ENCODE results near the gene ZNF532. TPM values are rescaled to one million over a fixed set of nuclear protein-coding genes. Genes with fewer than 3 reads are reported as not detected.
A peak's percentile ranks its signal among the peaks of the same experiment; 100 is the strongest.

ZNF532 gene, protein sequence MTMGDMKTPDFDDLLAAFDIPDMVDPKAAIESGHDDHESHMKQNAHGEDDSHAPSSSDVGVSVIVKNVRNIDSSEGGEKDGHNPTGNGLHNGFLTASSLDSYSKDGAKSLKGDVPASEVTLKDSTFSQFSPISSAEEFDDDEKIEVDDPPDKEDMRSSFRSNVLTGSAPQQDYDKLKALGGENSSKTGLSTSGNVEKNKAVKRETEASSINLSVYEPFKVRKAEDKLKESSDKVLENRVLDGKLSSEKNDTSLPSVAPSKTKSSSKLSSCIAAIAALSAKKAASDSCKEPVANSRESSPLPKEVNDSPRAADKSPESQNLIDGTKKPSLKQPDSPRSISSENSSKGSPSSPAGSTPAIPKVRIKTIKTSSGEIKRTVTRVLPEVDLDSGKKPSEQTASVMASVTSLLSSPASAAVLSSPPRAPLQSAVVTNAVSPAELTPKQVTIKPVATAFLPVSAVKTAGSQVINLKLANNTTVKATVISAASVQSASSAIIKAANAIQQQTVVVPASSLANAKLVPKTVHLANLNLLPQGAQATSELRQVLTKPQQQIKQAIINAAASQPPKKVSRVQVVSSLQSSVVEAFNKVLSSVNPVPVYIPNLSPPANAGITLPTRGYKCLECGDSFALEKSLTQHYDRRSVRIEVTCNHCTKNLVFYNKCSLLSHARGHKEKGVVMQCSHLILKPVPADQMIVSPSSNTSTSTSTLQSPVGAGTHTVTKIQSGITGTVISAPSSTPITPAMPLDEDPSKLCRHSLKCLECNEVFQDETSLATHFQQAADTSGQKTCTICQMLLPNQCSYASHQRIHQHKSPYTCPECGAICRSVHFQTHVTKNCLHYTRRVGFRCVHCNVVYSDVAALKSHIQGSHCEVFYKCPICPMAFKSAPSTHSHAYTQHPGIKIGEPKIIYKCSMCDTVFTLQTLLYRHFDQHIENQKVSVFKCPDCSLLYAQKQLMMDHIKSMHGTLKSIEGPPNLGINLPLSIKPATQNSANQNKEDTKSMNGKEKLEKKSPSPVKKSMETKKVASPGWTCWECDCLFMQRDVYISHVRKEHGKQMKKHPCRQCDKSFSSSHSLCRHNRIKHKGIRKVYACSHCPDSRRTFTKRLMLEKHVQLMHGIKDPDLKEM (N-terminal part only)
- total RNA-seq: 100 to 1,000 TPM; 133 to 211 TPM

DNA sequence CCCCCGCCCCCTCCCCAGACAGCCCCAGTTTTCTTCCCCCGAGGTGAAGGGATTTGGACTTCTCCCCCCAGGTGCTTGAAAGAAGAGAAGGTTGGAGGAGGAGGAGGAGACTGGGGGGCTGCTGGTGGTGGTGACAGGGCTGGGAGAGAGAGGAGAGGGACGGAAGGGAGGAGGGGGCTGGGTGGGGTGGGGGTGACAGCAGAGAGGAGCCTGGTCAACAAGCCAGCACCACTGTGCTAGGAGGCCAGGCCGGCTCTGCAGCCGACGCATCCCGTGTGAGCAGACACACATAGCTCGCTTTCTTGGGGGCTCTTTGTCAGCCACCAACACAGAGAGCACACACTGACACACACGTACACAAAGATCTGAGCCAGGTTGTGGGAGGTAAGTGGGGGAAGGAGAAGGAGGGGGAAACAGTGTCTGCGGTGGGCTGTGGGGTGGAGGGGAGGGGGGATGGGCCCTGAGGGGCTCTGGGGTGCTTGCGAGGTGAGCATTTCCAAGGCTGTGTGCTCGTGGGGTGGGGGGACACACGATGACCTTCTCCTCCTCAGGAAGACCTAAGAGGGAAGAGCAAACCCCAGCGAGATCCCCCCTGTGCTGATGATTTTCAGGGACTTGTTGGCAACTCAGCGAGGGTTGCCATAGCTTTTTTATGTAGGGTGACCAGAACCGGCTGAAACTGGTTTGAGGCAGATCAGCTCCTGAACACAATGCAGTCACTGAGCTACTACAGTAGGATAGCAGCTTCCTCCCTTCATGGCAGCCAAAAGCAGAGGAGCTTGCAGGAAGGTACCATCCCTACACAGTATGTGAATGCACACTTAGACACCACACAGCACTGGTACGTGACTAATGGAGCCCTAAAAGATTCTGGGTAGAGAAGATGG, at the start of gene ZNF532:
Gene ZNF532, plus strand, starts transcription at position 732 of the 887 bp plus-strand sequence. CDS start 53,411 bp downstream, outside the sequence.
- DNase-seq (ENCODE audit: low spot score): no peak
- no peaks in the 10 kb centered on the region for H3K27me3 ChIP-seq (replicated peaks; ENCODE audit: insufficient read depth)
- H3K9me3 ChIP-seq: no peaks in the 10 kb centered on the region
- H3K4me3 ChIP-seq: peak within 1 kb of the TSS; percentile 67
- peak within 1 kb of the TSS; percentile 96 to 99 for H3K27ac ChIP-seq
- peaks cover 5% of the 10 kb centered on the region for H3K36me3 ChIP-seq
- TF ChIP-seq, protein P1, sequence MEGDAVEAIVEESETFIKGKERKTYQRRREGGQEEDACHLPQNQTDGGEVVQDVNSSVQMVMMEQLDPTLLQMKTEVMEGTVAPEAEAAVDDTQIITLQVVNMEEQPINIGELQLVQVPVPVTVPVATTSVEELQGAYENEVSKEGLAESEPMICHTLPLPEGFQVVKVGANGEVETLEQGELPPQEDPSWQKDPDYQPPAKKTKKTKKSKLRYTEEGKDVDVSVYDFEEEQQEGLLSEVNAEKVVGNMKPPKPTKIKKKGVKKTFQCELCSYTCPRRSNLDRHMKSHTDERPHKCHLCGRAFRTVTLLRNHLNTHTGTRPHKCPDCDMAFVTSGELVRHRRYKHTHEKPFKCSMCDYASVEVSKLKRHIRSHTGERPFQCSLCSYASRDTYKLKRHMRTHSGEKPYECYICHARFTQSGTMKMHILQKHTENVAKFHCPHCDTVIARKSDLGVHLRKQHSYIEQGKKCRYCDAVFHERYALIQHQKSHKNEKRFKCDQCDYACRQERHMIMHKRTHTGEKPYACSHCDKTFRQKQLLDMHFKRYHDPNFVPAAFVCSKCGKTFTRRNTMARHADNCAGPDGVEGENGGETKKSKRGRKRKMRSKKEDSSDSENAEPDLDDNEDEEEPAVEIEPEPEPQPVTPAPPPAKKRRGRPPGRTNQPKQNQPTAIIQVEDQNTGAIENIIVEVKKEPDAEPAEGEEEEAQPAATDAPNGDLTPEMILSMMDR (IDR thresholded peaks at IDR 0.05): no peak
- H3K4me1 ChIP-seq (ENCODE audit: control insufficient read depth in 1 of 2, low read depth in 2 of 2): peaks cover 63 to 88% of the 10 kb centered on the region in 2 donors
- no peak for ATAC-seq (ENCODE audit: insufficient number of reproducible peaks, low FRiP score, low read depth)

GRCh38 chr18:58819051-58819450, 45.6 kb upstream of the ZNF532 start:
- ATAC-seq (ENCODE audit: insufficient number of reproducible peaks, low FRiP score, low read depth): no peak
- TF ChIP-seq, protein P1 (IDR thresholded peaks at IDR 0.05): no peak

GRCh38 chr18:58820251-58820650, 44.4 kb upstream of the ZNF532 start:
- ATAC-seq (ENCODE audit: insufficient number of reproducible peaks, low FRiP score, low read depth) (no peak), DNase-seq (ENCODE audit: low spot score) (no peak)
- H3K9me3 ChIP-seq: no peaks in the 10 kb centered on the region
- TF ChIP-seq, protein P1 (IDR thresholded peaks at IDR 0.05): no peak
- no peaks in the 10 kb centered on the region for H3K36me3 ChIP-seq
- peaks cover 4 to 13% of the 10 kb centered on the region in 2 donors for H3K4me1 ChIP-seq (ENCODE audit: control insufficient read depth in 1 of 2, low read depth in 2 of 2)
- H3K27ac ChIP-seq: no peak overlapping the region
- no peaks in the 10 kb centered on the region for H3K27me3 ChIP-seq (replicated peaks; ENCODE audit: insufficient read depth)
- no peak overlapping the region for H3K4me3 ChIP-seq

More at GRCh38 chr18:58819051-58819450, 45.6 kb upstream of the ZNF532 start:
- Histone ChIP-seq H3K4me1 (ENCODE audit: control insufficient read depth in 1 of 2, low read depth in 2 of 2) (peaks cover 0 to 12% of the 10 kb centered on the region in 2 donors), H3K36me3 (no peaks in the 10 kb centered on the region), H3K27ac (no peak overlapping the region), H3K27me3 (replicated peaks; ENCODE audit: insufficient read depth) (no peaks in the 10 kb centered on the region), H3K9me3 (no peaks in the 10 kb centered on the region), H3K4me3 (no peak overlapping the region)
- no peak for DNase-seq (ENCODE audit: low spot score)

- Histone ChIP-seq H3K9me3 (no peaks in the 10 kb centered on the region), H3K4me3 (no peak overlapping the region), H3K36me3 (no peaks in the 10 kb centered on the region), H3K4me1 (ENCODE audit: control insufficient read depth in 1 of 2, low read depth in 2 of 2) (peaks cover 4 to 13% of the 10 kb centered on the region in 2 donors), H3K27ac (no peak overlapping the region), H3K27me3 (replicated peaks; ENCODE audit: insufficient read depth) (no peaks in the 10 kb centered on the region)
- DNase-seq (ENCODE audit: low spot score): no peak
- no peak for ATAC-seq (ENCODE audit: insufficient number of reproducible peaks, low FRiP score, low read depth)
- TF ChIP-seq, protein P1 (IDR thresholded peaks at IDR 0.05): no peak
These were observed 41.7 kb upstream of the ZNF532 start for GRCh38 chr18:58822944-58823343.
